Measurements from ENCODE around the gene IMP4. TPM values are rescaled to one million over a fixed set of nuclear protein-coding genes. Genes with fewer than 3 reads are reported as not detected.

Gene IMP4
- polyA plus RNA-seq, 1 of the 3 experiments (the other 2 are of a cell fraction), result 252 TPM

DNA sequence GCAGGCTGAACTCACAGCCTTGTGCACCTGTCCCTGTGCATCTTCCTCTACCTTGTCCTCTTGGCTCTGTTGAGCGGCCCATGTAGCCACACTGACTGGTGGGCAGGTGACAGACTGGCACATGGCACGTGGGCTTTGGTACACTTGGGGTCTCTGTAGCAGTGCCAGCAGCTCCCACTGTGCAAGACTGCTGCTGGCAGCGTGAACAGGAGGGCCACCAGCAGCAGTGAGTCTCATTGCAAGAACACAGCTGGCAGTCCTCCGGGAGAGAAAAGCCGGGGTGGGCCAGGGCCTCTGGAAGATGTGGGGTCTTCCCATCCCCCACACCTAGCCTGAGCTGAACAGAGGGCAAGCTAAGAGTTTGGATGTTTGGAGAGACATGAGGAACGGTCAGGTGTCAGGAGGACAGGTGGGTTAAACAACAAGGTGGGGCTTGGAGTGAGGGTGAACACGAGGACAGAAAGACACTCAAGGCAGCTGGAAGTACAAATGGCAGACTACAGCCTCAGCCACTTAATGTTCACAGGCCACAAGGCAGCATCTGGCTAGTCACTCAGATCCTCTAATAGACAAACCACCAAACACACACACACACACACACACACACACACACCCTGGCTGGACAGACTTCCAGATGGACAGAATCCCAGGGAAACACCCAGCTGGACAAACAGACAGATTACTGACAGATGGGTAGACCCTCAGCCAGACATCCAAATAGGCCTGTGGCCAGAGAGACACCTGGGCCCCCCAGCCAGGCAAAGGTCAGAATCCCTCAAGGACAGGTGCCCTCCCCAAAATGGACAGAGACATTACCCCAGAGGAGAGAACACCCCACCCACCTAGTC, 10.8 kb downstream of the IMP4 start (continued):
- no peak for TF ChIP-seq FOSL2 (IDR thresholded peaks at IDR 0.05; ENCODE audit: borderline replicate concordance, low read depth)
- TF ChIP-seq JUND (IDR thresholded peaks at IDR 0.05), result no peak
- TF ChIP-seq RAD21 (IDR thresholded peaks at IDR 0.05; ENCODE audit: low read length), result no peak
- no peak for TF ChIP-seq YY1 (IDR thresholded peaks at IDR 0.05; ENCODE audit: low read depth)

DNA sequence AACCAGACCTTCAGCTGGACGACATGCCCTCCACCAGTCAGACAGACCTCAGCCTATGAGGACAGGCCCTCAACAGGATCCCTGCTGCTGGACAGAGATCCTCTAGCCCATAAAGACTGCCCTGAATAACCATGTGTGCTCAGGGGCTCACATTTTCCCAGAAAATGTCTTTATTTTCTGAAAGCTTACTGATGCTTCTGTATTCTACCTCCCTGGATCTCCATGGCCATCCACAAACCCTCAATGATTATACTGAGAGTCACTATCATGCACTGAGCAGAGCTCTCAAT, 11.4 kb downstream of the IMP4 start:
- Histone ChIP-seq H3K4me1 (ENCODE audit: control insufficient read depth in 1 of 2, insufficient read depth in 2 of 2, low read depth in 1 of 2, low read length in 1 of 2) (peaks cover 0 to 24% of the 10 kb centered on the region in 2 experiments; a peak in 2 of 4 replicates), H3K4me2 (0 out of 2 replicates have a peak overlapping the region, but pooled peaks have one; percentile 90), H3K27ac (ENCODE audit: low read depth in 2 of 2, low read length in 1 of 2) (no peak overlapping the region), H3K9me2 (no peaks in the 10 kb centered on the region), H3F3A (replicated peaks; ENCODE audit: insufficient read depth) (peaks cover 3% of the 10 kb centered on the region), H3K4me3 (ENCODE audit: low read depth in 2 of 2, low read length in 1 of 2) (no peak overlapping the region), H4K20me1 (ENCODE audit: insufficient read depth) (no peaks in the 10 kb centered on the region), H3K9ac (no peak overlapping the region), H3K36me3 (replicated peaks in 1 of 2; ENCODE audit: control insufficient read depth in 1 of 2, insufficient read depth in 2 of 2, low read length in 1 of 2) (peaks cover 0 to 2% of the 10 kb centered on the region in 2 experiments), H3K27me3 (ENCODE audit: insufficient read depth) (no peaks in the 10 kb centered on the region), H2AFZ (ENCODE audit: low read depth) (no peak overlapping the region), H3K79me2 (ENCODE audit: insufficient read depth) (no peaks in the 10 kb centered on the region; the same call in 1 of the 2 replicates), H3K9me3 (no peaks in the 10 kb centered on the region)
- POLR2A ChIA-PET, result interaction anchor here (0.5 to 3.7 kb wide), 2 partner anchors 11 to 166 kb away, joined by 5 to 38 read pairs; partner anchors contain the start of gene IMP4
- TF ChIP-seq REST (IDR thresholded peaks at IDR 0.05; ENCODE audit: low read depth, low read length) (peak; percentile 70; the same call in 1 of the 2 replicates), RAD21 (IDR thresholded peaks at IDR 0.05; ENCODE audit: low read length) (no peak)
- CTCF ChIA-PET, result interaction anchor here (0.7 to 1.6 kb wide), 4 partner anchors 11 to 520 kb away, joined by 3 to 10 read pairs (median 3); partner anchors contain the start of genes IMP4 and SMPD4
- DNase-seq, result no peak
- 80% methylated on average over 1 of the region's 1 CpG for WGBS (ENCODE audit: low lambda C conversion rate)

DNA sequence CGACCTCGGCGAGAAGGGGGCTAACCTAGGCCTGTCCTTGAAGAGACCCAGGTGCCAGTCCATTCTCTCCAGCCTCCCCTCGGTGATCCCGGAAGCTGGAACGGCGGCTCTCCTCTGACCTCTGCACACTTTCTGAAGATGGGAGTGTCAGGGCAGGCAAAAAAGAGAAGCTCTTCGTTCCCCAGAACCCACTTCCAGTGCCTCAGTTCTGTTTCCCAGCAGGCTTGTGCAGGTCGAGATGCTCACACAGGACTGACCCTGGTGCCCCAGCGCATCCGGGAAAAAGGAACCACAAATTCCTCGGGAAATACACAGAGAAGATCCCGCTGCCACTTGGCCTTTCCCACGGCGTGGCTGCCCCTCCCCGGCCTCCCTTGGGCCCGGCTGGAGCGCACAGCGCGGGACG, 12.5 kb downstream of the IMP4 start:
- peak overlapping the region; percentile 90 for H3K4me2 ChIP-seq
- H3F3A ChIP-seq (replicated peaks; ENCODE audit: insufficient read depth), result peaks cover 3% of the 10 kb centered on the region
- H2AFZ ChIP-seq (ENCODE audit: low read depth), result peak overlapping the region; percentile 58
- H3K9me3 ChIP-seq, result no peaks in the 10 kb centered on the region
- POLR2A ChIA-PET, result interaction anchor here (0.7 to 3.7 kb wide), 2 partner anchors 12 to 18 kb away, joined by 3 to 38 read pairs; partner anchors contain the start of gene IMP4
- peak overlapping the region; percentile 69 to 78 for H3K4me3 ChIP-seq (ENCODE audit: low read depth in 2 of 2, low read length in 1 of 2)
- no peaks in the 10 kb centered on the region for H3K36me3 ChIP-seq (replicated peaks in 1 of 2; ENCODE audit: control insufficient read depth in 1 of 2, insufficient read depth in 2 of 2, low read length in 1 of 2)
- no peaks in the 10 kb centered on the region for H3K9me2 ChIP-seq
- WGBS (ENCODE audit: low lambda C conversion rate), result 48% methylated on average over 4 of the region's 21 CpGs
- CTCF ChIA-PET, result interaction anchor here (1.1 to 2.5 kb wide), 5 partner anchors 10 to 174 kb away, joined by 4 to 26 read pairs (median 10); partner anchors contain the start of genes IMP4 and SMPD4
- peak overlapping the region; percentile 59; the same call in 1 of the 2 replicates for H3K9ac ChIP-seq
- peak overlapping the region in 1 of 2 experiments; percentile 65; a peak in 1 of 4 replicates for H3K27ac ChIP-seq (ENCODE audit: low read depth in 2 of 2, low read length in 1 of 2)
- H3K4me1 ChIP-seq (ENCODE audit: control insufficient read depth in 1 of 2, insufficient read depth in 2 of 2, low read depth in 1 of 2, low read length in 1 of 2), result peaks cover 0 to 24% of the 10 kb centered on the region in 2 experiments; a peak in 2 of 4 replicates
- H4K20me1 ChIP-seq (ENCODE audit: insufficient read depth), result no peaks in the 10 kb centered on the region
- no peak for DNase-seq
- H3K79me2 ChIP-seq (ENCODE audit: insufficient read depth), result no peaks in the 10 kb centered on the region; the same call in 1 of the 2 replicates
- H3K27me3 ChIP-seq (ENCODE audit: insufficient read depth), result no peaks in the 10 kb centered on the region
- TF ChIP-seq EP300 (IDR thresholded peaks at IDR 0.05; ENCODE audit: borderline replicate concordance in 1 of 2, low read depth in 1 of 2, low read length in 1 of 2) (no peak), MXI1 (IDR thresholded peaks at IDR 0.05; ENCODE audit: low read depth, low read length) (no peak), RAD21 (IDR thresholded peaks at IDR 0.05; ENCODE audit: low read length) (no peak), RXRA (IDR thresholded peaks at IDR 0.05; ENCODE audit: borderline replicate concordance, low read depth) (no peak), USF2 (IDR thresholded peaks at IDR 0.05; ENCODE audit: borderline replicate concordance, low read depth, low read length) (no peak), REST (IDR thresholded peaks at IDR 0.05; ENCODE audit: low read depth, low read length) (no peak), SIN3A (IDR thresholded peaks at IDR 0.05; ENCODE audit: borderline replicate concordance, low read depth, low read length) (no peak), TCF12 (IDR thresholded peaks at IDR 0.05) (no peak), FOXM1 (IDR thresholded peaks at IDR 0.05; ENCODE audit: low read depth) (no peak)
- TF ChIP-seq, protein P1, sequence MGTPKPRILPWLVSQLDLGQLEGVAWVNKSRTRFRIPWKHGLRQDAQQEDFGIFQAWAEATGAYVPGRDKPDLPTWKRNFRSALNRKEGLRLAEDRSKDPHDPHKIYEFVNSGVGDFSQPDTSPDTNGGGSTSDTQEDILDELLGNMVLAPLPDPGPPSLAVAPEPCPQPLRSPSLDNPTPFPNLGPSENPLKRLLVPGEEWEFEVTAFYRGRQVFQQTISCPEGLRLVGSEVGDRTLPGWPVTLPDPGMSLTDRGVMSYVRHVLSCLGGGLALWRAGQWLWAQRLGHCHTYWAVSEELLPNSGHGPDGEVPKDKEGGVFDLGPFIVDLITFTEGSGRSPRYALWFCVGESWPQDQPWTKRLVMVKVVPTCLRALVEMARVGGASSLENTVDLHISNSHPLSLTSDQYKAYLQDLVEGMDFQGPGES (IDR thresholded peaks at IDR 0.05; ENCODE audit: low read depth, low read length), result no peak

All from SK-N-SH (cell line).